Measurements from ENCODE around the gene CHURC1.

Gene CHURC1

GRCh38 chr14:64958201-64958600 is 43.9 kb downstream of the CHURC1 start:
- TF ChIP-seq CTCF (conservative IDR thresholded peaks at IDR 0.05; ENCODE audit: low read depth, low read length) = no peak
- no peaks in the 10 kb centered on the region for H3K36me3 ChIP-seq (ENCODE audit: insufficient read depth)
- H3K27ac ChIP-seq = no peak overlapping the region
- H3K27me3 ChIP-seq (ENCODE audit: insufficient read depth, low read depth) = no peaks in the 10 kb centered on the region
- peaks cover 6% of the 10 kb centered on the region; the same call in 1 of the 2 replicates for H3K79me2 ChIP-seq (ENCODE audit: insufficient read depth, low read depth)
- H3K4me3 ChIP-seq (IDR thresholded peaks at IDR 0.05; ENCODE audit: insufficient read depth, low read depth, low read length) = no peak overlapping the region
- H4K20me1 ChIP-seq (ENCODE audit: insufficient read depth) = no peaks in the 10 kb centered on the region
- H3K9ac ChIP-seq = no peak overlapping the region
- H3K4me2 ChIP-seq = no peak overlapping the region
- peaks cover 39% of the 10 kb centered on the region for H3K4me1 ChIP-seq (ENCODE audit: low read depth, poor library complexity, severe bottlenecking)
- no peak overlapping the region for H2AFZ ChIP-seq (ENCODE audit: low read depth)

- no peak overlapping the region for H3K9ac ChIP-seq
- H3K4me3 ChIP-seq (IDR thresholded peaks at IDR 0.05; ENCODE audit: insufficient read depth, low read depth, low read length) = no peak overlapping the region
- H3K4me2 ChIP-seq = no peak overlapping the region
- H3K27ac ChIP-seq = no peak overlapping the region
- H3K36me3 ChIP-seq (ENCODE audit: insufficient read depth) = no peaks in the 10 kb centered on the region
- peaks cover 8% of the 10 kb centered on the region; the same call in 1 of the 2 replicates for H3K79me2 ChIP-seq (ENCODE audit: insufficient read depth, low read depth)
- no peaks in the 10 kb centered on the region for H3K27me3 ChIP-seq (ENCODE audit: insufficient read depth, low read depth)
- H2AFZ ChIP-seq (ENCODE audit: low read depth) = no peak overlapping the region
- H3K4me1 ChIP-seq (ENCODE audit: low read depth, poor library complexity, severe bottlenecking) = peaks cover 39% of the 10 kb centered on the region
- no peaks in the 10 kb centered on the region for H4K20me1 ChIP-seq (ENCODE audit: insufficient read depth)
- TF ChIP-seq CTCF (conservative IDR thresholded peaks at IDR 0.05; ENCODE audit: low read depth, low read length) = no peak
Measured at GRCh38 chr14:64958743-64959142, 44.5 kb downstream of the CHURC1 start.

- Histone ChIP-seq H3K79me2 (ENCODE audit: insufficient read depth, low read depth) (peaks cover 11% of the 10 kb centered on the region), H4K20me1 (ENCODE audit: insufficient read depth) (no peaks in the 10 kb centered on the region), H3K4me3 (IDR thresholded peaks at IDR 0.05; ENCODE audit: insufficient read depth, low read depth, low read length) (no peak overlapping the region), H3K4me1 (ENCODE audit: low read depth, poor library complexity, severe bottlenecking) (peaks cover 52% of the 10 kb centered on the region), H3K4me2 (peak overlapping the region; percentile 27; the same call in 1 of the 2 replicates), H3K9ac (no peak overlapping the region), H3K27me3 (ENCODE audit: insufficient read depth, low read depth) (no peaks in the 10 kb centered on the region), H3K27ac (peak overlapping the region; percentile 39; the same call in 1 of the 2 replicates), H3K36me3 (ENCODE audit: insufficient read depth) (no peaks in the 10 kb centered on the region), H2AFZ (ENCODE audit: low read depth) (no peak overlapping the region)
- no peak for TF ChIP-seq CTCF (conservative IDR thresholded peaks at IDR 0.05; ENCODE audit: low read depth, low read length)
Measured at GRCh38 chr14:64960762-64961276, 46.6 kb downstream of the CHURC1 start.

- Histone ChIP-seq H3K9ac (no peak overlapping the region), H3K79me2 (ENCODE audit: insufficient read depth, low read depth) (peaks cover 17% of the 10 kb centered on the region), H3K4me1 (ENCODE audit: low read depth, poor library complexity, severe bottlenecking) (peaks cover 78% of the 10 kb centered on the region), H3K27me3 (ENCODE audit: insufficient read depth, low read depth) (no peaks in the 10 kb centered on the region), H2AFZ (ENCODE audit: low read depth) (no peak overlapping the region), H3K27ac (no peak overlapping the region), H3K36me3 (ENCODE audit: insufficient read depth) (no peaks in the 10 kb centered on the region), H3K4me3 (IDR thresholded peaks at IDR 0.05; ENCODE audit: insufficient read depth, low read depth, low read length) (no peak overlapping the region), H4K20me1 (ENCODE audit: insufficient read depth) (no peaks in the 10 kb centered on the region), H3K4me2 (no peak overlapping the region)
- no peak for TF ChIP-seq CTCF (conservative IDR thresholded peaks at IDR 0.05; ENCODE audit: low read depth, low read length)
Measured at GRCh38 chr14:64963611-64964010, 49.4 kb downstream of the CHURC1 start.
